Endodermal cell (in vitro differentiated cells): ENCODE results near the gene GPATCH3. TPM values are rescaled to one million over a fixed set of nuclear protein-coding genes. Genes with fewer than 3 reads are reported as not detected.

Source experiments
- DNase-seq: peaks from one replicate; pipeline ENCODE4 v3.0.0-alpha.2; 2017
- H3K27ac ChIP-seq: 2 replicates; pipeline ENCODE4 v1.5.1; 2013; ENCODE audit warnings: mild to moderate bottlenecking, low read depth, low read length, moderate library complexity
- H3K27me3 ChIP-seq: 2 replicates; pipeline ENCODE4 v1.6.1; 2013; ENCODE audit warnings: mild to moderate bottlenecking, low read length, moderate library complexity; ENCODE audit not compliant: insufficient read depth, control insufficient read depth, poor library complexity, severe bottlenecking
- H3K36me3 ChIP-seq: 2 replicates; pipeline ENCODE4 v1.7.0; 2013; ENCODE audit warnings: mild to moderate bottlenecking, low read length, moderate library complexity; ENCODE audit not compliant: control insufficient read depth, insufficient read depth
- H3K4me1 ChIP-seq: one replicate; pipeline ENCODE4 v1.7.0; 2013; ENCODE audit warnings: low read length; ENCODE audit not compliant: control insufficient read depth, insufficient read depth
- H3K4me3 ChIP-seq: 2 replicates; pipeline ENCODE4 v1.5.1; 2013; ENCODE audit warnings: mild to moderate bottlenecking, low read length, moderate library complexity
- H3K9ac ChIP-seq: 2 replicates; pipeline ENCODE4 v1.6.1; 2013; ENCODE audit warnings: mild to moderate bottlenecking, low read length, moderate library complexity; ENCODE audit not compliant: poor library complexity, severe bottlenecking; ENCODE audit errors: extremely low read depth
- H3K9me3 ChIP-seq: 2 replicates; pipeline ENCODE4 v1.6.1; 2013; ENCODE audit warnings: mild to moderate bottlenecking, low read length, moderate library complexity; ENCODE audit not compliant: control insufficient read depth
- H3K27ac Mint-ChIP-seq: 2 replicates; pipeline ENCODE4 v1.8.0; 2020; ENCODE audit warnings: mixed read lengths
- H3K27me3 Mint-ChIP-seq: 2 replicates; pipeline ENCODE4 v1.8.0; 2021; ENCODE audit warnings: mild to moderate bottlenecking, mixed read lengths; ENCODE audit not compliant: insufficient read depth
- H3K36me3 Mint-ChIP-seq: 2 replicates; pipeline ENCODE4 v1.8.0; 2020; ENCODE audit warnings: low read depth, mixed read lengths
- H3K4me1 Mint-ChIP-seq: 2 replicates; pipeline ENCODE4 v1.8.0; 2020; ENCODE audit warnings: mixed read lengths
- H3K4me3 Mint-ChIP-seq: 2 replicates; pipeline ENCODE4 v1.8.0; 2020; ENCODE audit warnings: mild to moderate bottlenecking, moderate library complexity, mixed read lengths
- H3K9me3 Mint-ChIP-seq: 2 replicates; pipeline ENCODE4 v1.8.0; 2020; ENCODE audit warnings: mild to moderate bottlenecking, mixed read lengths
- WGBS, 2 experiments: methylation state at CpG; one replicate each; pipeline versions ENCODE4 v1.1.5 to v1.1.7; 2013; ENCODE audit warnings: missing lambda C conversion rate in 2 of 2, mixed read lengths in 1 of 2; ENCODE audit not compliant: insufficient coverage in 1 of 2, insufficient read length in 1 of 2; 5-methylcytosine and 5-hydroxymethylcytosine counted together
- total RNA-seq, 2 donors: library from RNA; stranded (reverse); fragmentation: NEBNext Ultra II Directional in 1 of 2; extraction: Animal tissue kit (Norgen Biotek cat#: 25700) in 1 of 2; gene quantifications; 2 replicates in 1 of 2; 3 replicates in 1 of 2; pipeline ENCODE4 v1.2.1, GENCODE V29; 2021
- TF ChIP-seq, protein P1 (sequence below): fragments of 200-600 bp; sonication (generic); conservative IDR thresholded peaks from 2 replicates; pipeline ENCODE4 v1.5.0; 2021; ENCODE audit warnings: antibody characterized with exemption, mild to moderate bottlenecking

GPATCH3 gene
- total RNA-seq, 2 donors from 2014 or later, result 21.3 to 23.2 TPM

DNA sequence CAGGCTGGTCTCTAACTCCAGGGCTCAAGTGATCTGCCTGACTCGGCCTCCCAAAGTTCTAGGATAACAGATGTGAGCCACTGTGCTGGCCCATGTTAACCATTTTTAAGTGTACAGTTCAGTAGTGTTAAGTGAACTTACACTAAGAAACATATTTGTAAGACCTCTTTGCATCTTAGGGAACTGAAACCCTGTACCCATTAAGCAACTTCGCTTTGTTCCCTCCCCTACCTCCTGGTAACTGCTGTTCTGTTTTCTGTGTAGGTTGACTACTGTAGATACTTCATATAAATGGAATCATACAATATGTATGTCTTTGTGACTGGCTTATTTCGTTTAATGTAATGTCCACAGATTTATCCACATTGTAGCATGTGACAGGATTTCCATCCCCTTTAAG lies 32.3 kb upstream of the GPATCH3 start:
- DNase-seq, result no peak
- Mint-ChIP-seq H3K4me1 (no peaks in the 10 kb centered on the region), H3K4me3 (no peak overlapping the region), H3K9me3 (no peaks in the 10 kb centered on the region), H3K27ac (no peak overlapping the region), H3K27me3 (no peaks in the 10 kb centered on the region), H3K36me3 (peaks cover 57% of the 10 kb centered on the region)
- TF ChIP-seq, protein P1, sequence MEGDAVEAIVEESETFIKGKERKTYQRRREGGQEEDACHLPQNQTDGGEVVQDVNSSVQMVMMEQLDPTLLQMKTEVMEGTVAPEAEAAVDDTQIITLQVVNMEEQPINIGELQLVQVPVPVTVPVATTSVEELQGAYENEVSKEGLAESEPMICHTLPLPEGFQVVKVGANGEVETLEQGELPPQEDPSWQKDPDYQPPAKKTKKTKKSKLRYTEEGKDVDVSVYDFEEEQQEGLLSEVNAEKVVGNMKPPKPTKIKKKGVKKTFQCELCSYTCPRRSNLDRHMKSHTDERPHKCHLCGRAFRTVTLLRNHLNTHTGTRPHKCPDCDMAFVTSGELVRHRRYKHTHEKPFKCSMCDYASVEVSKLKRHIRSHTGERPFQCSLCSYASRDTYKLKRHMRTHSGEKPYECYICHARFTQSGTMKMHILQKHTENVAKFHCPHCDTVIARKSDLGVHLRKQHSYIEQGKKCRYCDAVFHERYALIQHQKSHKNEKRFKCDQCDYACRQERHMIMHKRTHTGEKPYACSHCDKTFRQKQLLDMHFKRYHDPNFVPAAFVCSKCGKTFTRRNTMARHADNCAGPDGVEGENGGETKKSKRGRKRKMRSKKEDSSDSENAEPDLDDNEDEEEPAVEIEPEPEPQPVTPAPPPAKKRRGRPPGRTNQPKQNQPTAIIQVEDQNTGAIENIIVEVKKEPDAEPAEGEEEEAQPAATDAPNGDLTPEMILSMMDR, result no peak
- Histone ChIP-seq H3K9ac (no peak overlapping the region), H3K27ac (no peak overlapping the region), H3K4me3 (no peak overlapping the region), H3K27me3 (no peaks in the 10 kb centered on the region), H3K4me1 (no peaks in the 10 kb centered on the region), H3K36me3 (peaks cover 69% of the 10 kb centered on the region), H3K9me3 (no peaks in the 10 kb centered on the region)
- 93 to 96% methylated on average over 2 of the region's 3 CpGs for WGBS, 2 experiments

DNA sequence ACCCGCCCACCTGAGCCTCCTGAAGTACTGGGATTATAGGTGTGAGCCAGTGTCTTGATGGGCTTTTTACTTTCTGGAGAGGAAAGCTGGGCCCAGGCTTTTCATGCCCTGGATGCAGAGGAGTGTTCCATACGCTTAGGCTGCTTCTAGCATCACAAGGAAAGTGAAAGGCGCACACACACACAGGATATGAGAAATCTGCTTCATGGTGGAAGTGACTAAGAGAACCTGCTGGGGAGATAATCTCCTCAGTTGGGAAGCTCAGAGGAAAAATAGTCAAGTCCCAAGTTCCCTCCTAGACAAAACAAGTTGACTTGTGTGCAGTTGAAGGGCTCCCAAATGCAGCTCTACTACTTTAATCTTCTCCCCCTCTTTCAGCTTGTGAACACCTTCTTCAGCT lies 23.4 kb upstream of the GPATCH3 start:
- H3K4me3 Mint-ChIP-seq, result peak overlapping the region; percentile 86

DNA sequence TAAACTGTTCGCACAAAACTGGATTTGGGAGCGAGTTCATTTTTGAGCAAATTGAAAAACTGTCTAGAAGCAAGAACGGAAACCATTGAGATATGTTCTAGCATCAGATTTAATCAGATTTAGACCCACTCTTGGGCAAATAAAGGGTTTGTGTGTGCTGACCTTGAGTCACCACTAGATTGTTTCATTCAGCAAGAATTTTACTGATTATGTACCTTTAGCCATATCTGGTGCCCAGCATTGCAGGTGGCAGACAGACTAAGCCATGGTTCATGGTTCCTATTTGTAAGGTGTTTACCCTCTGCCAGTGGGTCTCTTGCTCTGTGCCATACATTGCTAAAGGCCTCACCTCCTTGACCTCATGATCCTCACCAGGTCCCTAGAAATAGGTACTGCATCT lies 22.6 kb upstream of the GPATCH3 start:
- Mint-ChIP-seq H3K27me3 (no peaks in the 10 kb centered on the region), H3K9me3 (no peaks in the 10 kb centered on the region), H3K4me3 (peak overlapping the region; percentile 86), H3K36me3 (peaks cover 39% of the 10 kb centered on the region), H3K4me1 (peaks cover 16% of the 10 kb centered on the region), H3K27ac (peak overlapping the region; percentile 96)
- Histone ChIP-seq H3K4me1 (peaks cover 8% of the 10 kb centered on the region), H3K9ac (peak overlapping the region; percentile 83), H3K27ac (no peak overlapping the region), H3K9me3 (no peaks in the 10 kb centered on the region), H3K36me3 (peaks cover 40% of the 10 kb centered on the region), H3K27me3 (no peaks in the 10 kb centered on the region), H3K4me3 (peak overlapping the region; percentile 97)
- 92 to 94% methylated on average over 3 of the region's 3 CpGs for WGBS, 2 experiments
- TF ChIP-seq, protein P1, result no peak
- no peak for DNase-seq

More for the DNA sequence above, 23.4 kb upstream of the GPATCH3 start:
- H3K27ac ChIP-seq, result no peak overlapping the region
- peaks cover 8% of the 10 kb centered on the region for H3K4me1 ChIP-seq
- H3K36me3 Mint-ChIP-seq, result peaks cover 47% of the 10 kb centered on the region
- no peaks in the 10 kb centered on the region for H3K9me3 ChIP-seq
- H3K4me3 ChIP-seq, result peak overlapping the region; percentile 24
- no peaks in the 10 kb centered on the region for H3K27me3 Mint-ChIP-seq
- no peak overlapping the region for H3K9ac ChIP-seq
- no peaks in the 10 kb centered on the region for H3K27me3 ChIP-seq
- TF ChIP-seq, protein P1, result no peak
- H3K4me1 Mint-ChIP-seq, result peaks cover 16% of the 10 kb centered on the region
- peaks cover 48% of the 10 kb centered on the region for H3K36me3 ChIP-seq
- H3K9me3 Mint-ChIP-seq, result no peaks in the 10 kb centered on the region
- 92 to 100% methylated on average over 3 of the region's 3 CpGs for WGBS, 2 experiments
- H3K27ac Mint-ChIP-seq, result no peak overlapping the region
- no peak for DNase-seq
